Tibial artery (tissue), 4 donors: ENCODE results near the gene CCAR1.

Experiments
- DNase-seq, 2 donors: peaks; one replicate each; pipeline ENCODE4 v3.0.0-alpha.2; 2019
- H3K27ac ChIP-seq, 2 donors: fragments of 200-600 bp; sonication (generic) in 1 of 2; 1 replicate in 1 of 2; 2 replicates in 1 of 2; pipeline ENCODE4 v1.5.1; 2018 to 2019; ENCODE audit warnings: mild to moderate bottlenecking in 1 of 2
- H3K27me3 ChIP-seq, 2 donors: fragments of 200-600 bp; sonication (generic) in 1 of 2; one replicate each; pipeline versions ENCODE4 v1.5.1 to v1.6.0; 2016 to 2019
- H3K36me3 ChIP-seq, 3 donors: fragments of 200-600 bp; sonication (generic) in 2 of 3; one replicate each; pipeline ENCODE4 v1.5.1; 2016 to 2019; ENCODE audit warnings: mild to moderate bottlenecking in 2 of 3
- H3K4me1 ChIP-seq, 4 donors: fragments of 200-600 bp; sonication (generic) in 2 of 4; 1 replicate in 3 of 4; 2 replicates in 1 of 4; pipeline ENCODE4 v1.5.1; 2016 to 2019
- H3K4me3 ChIP-seq, 2 donors: fragments of 200-600 bp; sonication (generic) in 1 of 2; 1 replicate in 1 of 2; 2 replicates in 1 of 2; pipeline ENCODE4 v1.5.1; 2018 to 2019; ENCODE audit warnings: mild to moderate bottlenecking in 2 of 2
- H3K9me3 ChIP-seq, 3 donors: fragments of 200-600 bp; sonication (generic) in 1 of 3; one replicate each; pipeline ENCODE4 v1.5.1; 2016 to 2019
- CTCF ChIP-seq, 2 experiments: fragments of 200-600 bp in 1 of 2; fragments of 450-650 bp in 1 of 2; IDR thresholded peaks; one replicate each; pipeline ENCODE4 v1.5.1; 2017 to 2019; ENCODE audit warnings: antibody characterized with exemption in 2 of 2, mild to moderate bottlenecking in 1 of 2, moderate library complexity in 1 of 2
- intact Hi-C: fragments of 100-400 bp; cut with DNase I; formaldehyde crosslinking; loops from one replicate; pipeline ENCODE4 v1.15.0; 2023; ENCODE audit warnings: low total_unique reads

The CCAR1 gene

GRCh38 chr10:68720793-68721672 lies at the start of gene CCAR1:
CCAR1 (plus strand) TSS chr10:68721239; CDS start chr10:68722505, 1,266 bp downstream.
- no peaks in the 10 kb centered on the region for H3K9me3 ChIP-seq
- no peaks in the 10 kb centered on the region for H3K27me3 ChIP-seq
- peaks cover 0 to 13% (median 6%) of the 10 kb centered on the region in 4 donors for H3K4me1 ChIP-seq
- intact Hi-C loops: no loop called here
- peak within 1 kb of the TSS; percentile 96 for H3K27ac ChIP-seq
- TF ChIP-seq CTCF (IDR thresholded peaks at IDR 0.05): no peak
- peaks cover 14 to 27% (median 24%) of the 10 kb centered on the region in 3 donors for H3K36me3 ChIP-seq
- peak; percentile 96 to 97 for DNase-seq
- H3K4me3 ChIP-seq: peak within 1 kb of the TSS; percentile 96 to 99

GRCh38 chr10:68684413-68684812 lies 36.6 kb upstream of the CCAR1 start:
- peaks cover 14 to 41% (median 15%) of the 10 kb centered on the region in 3 donors for H3K36me3 ChIP-seq
- no peak for TF ChIP-seq CTCF (IDR thresholded peaks at IDR 0.05)
- no peak for DNase-seq

GRCh38 chr10:68696018-68696417 lies 25.0 kb upstream of the CCAR1 start:
- TF ChIP-seq CTCF (IDR thresholded peaks at IDR 0.05): no peak
- Histone ChIP-seq H3K36me3 (peaks cover 4 to 8% (median 5%) of the 10 kb centered on the region in 3 donors), H3K4me1 (peaks cover 0 to 12% (median 0%) of the 10 kb centered on the region in 4 donors), H3K27me3 (no peaks in the 10 kb centered on the region), H3K4me3 (no peak overlapping the region), H3K9me3 (no peaks in the 10 kb centered on the region), H3K27ac (no peak overlapping the region)
- intact Hi-C loops: no loop called here
- DNase-seq: no peak

More at GRCh38 chr10:68684413-68684812, 36.6 kb upstream of the CCAR1 start:
- intact Hi-C loops: no loop called here
- no peaks in the 10 kb centered on the region for H3K27me3 ChIP-seq
- no peak overlapping the region for H3K27ac ChIP-seq
- H3K9me3 ChIP-seq: no peaks in the 10 kb centered on the region
- no peaks in the 10 kb centered on the region for H3K4me1 ChIP-seq
- no peak overlapping the region for H3K4me3 ChIP-seq

GRCh38 chr10:68697106-68697505 lies 23.9 kb upstream of the CCAR1 start:
- Histone ChIP-seq H3K36me3 (no peaks in the 10 kb centered on the region), H3K9me3 (no peaks in the 10 kb centered on the region), H3K27me3 (no peaks in the 10 kb centered on the region), H3K4me1 (peaks cover 0 to 12% (median 0%) of the 10 kb centered on the region in 4 donors), H3K4me3 (no peak overlapping the region), H3K27ac (no peak overlapping the region)
- intact Hi-C loops: no loop called here
- no peak for TF ChIP-seq CTCF (IDR thresholded peaks at IDR 0.05)
- no peak for DNase-seq

- H3K27me3 ChIP-seq: no peaks in the 10 kb centered on the region
- intact Hi-C loops: no loop called here
Measured at GRCh38 chr10:68700197-68700596, 20.8 kb upstream of the CCAR1 start.

More at GRCh38 chr10:68700197-68700596, 20.8 kb upstream of the CCAR1 start:
- no peak overlapping the region for H3K4me3 ChIP-seq
- H3K9me3 ChIP-seq: no peaks in the 10 kb centered on the region
- TF ChIP-seq CTCF (IDR thresholded peaks at IDR 0.05): no peak
- H3K27ac ChIP-seq: no peak overlapping the region
- no peak for DNase-seq
- H3K36me3 ChIP-seq: no peaks in the 10 kb centered on the region
- H3K4me1 ChIP-seq: peaks cover 0 to 12% (median 0%) of the 10 kb centered on the region in 4 donors
